ENCODE results near the gene DOCK7. TPM values are rescaled to one million over a fixed set of nuclear protein-coding genes. Genes with fewer than 3 reads are reported as not detected.

DOCK7 gene
- total RNA-seq: 40.6 and 43.5 TPM in 2 replicates

GRCh38 chr1:62687903-62688686, at the start of gene DOCK7:
TSS of gene DOCK7 (minus strand) at chr1:62688386. CDS start at chr1:62688264, 122 bp downstream.
- no peaks in the 10 kb centered on the region for H3K36me3 ChIP-seq (ENCODE audit: control insufficient read depth, insufficient read depth, low read length)
- H3K27me3 ChIP-seq (ENCODE audit: control insufficient read depth, insufficient read depth, low read length): no peaks in the 10 kb centered on the region
- no peak for DNase-seq (ENCODE audit: low read depth)
- TF ChIP-seq CTCF (IDR thresholded peaks at IDR 0.05; ENCODE audit: insufficient read depth, low read length, poor library complexity, severe bottlenecking): no peak
- H3K4me3 ChIP-seq (ENCODE audit: low read depth, low read length): peak within 1 kb of the TSS; percentile 64

GRCh38 chr1:62735491-62736171, 47.4 kb upstream of the DOCK7 start:
- H3K27me3 ChIP-seq (ENCODE audit: control insufficient read depth, insufficient read depth, low read length): no peaks in the 10 kb centered on the region
- no peak for TF ChIP-seq CTCF (IDR thresholded peaks at IDR 0.05; ENCODE audit: insufficient read depth, low read length, poor library complexity, severe bottlenecking)
- DNase-seq (ENCODE audit: low read depth): peak; percentile 21
- H3K4me3 ChIP-seq (ENCODE audit: low read depth, low read length): no peak overlapping the region
- no peaks in the 10 kb centered on the region for H3K36me3 ChIP-seq (ENCODE audit: control insufficient read depth, insufficient read depth, low read length)

- no peak for DNase-seq (ENCODE audit: low read depth)
- no peak for TF ChIP-seq CTCF (IDR thresholded peaks at IDR 0.05; ENCODE audit: insufficient read depth, low read length, poor library complexity, severe bottlenecking)
These were observed 44.1 kb upstream of the DOCK7 start for GRCh38 chr1:62732331-62732730.

GRCh38 chr1:62728963-62729362, 40.8 kb upstream of the DOCK7 start:
- Histone ChIP-seq H3K27me3 (ENCODE audit: control insufficient read depth, insufficient read depth, low read length) (no peaks in the 10 kb centered on the region), H3K36me3 (ENCODE audit: control insufficient read depth, insufficient read depth, low read length) (no peaks in the 10 kb centered on the region), H3K4me3 (ENCODE audit: low read depth, low read length) (no peak overlapping the region)
- DNase-seq (ENCODE audit: low read depth): no peak
- TF ChIP-seq CTCF (IDR thresholded peaks at IDR 0.05; ENCODE audit: insufficient read depth, low read length, poor library complexity, severe bottlenecking): no peak

More at GRCh38 chr1:62732331-62732730, 44.1 kb upstream of the DOCK7 start:
- H3K27me3 ChIP-seq (ENCODE audit: control insufficient read depth, insufficient read depth, low read length): no peaks in the 10 kb centered on the region
- H3K4me3 ChIP-seq (ENCODE audit: low read depth, low read length): no peak overlapping the region
- no peaks in the 10 kb centered on the region for H3K36me3 ChIP-seq (ENCODE audit: control insufficient read depth, insufficient read depth, low read length)

- no peaks in the 10 kb centered on the region for H3K27me3 ChIP-seq (ENCODE audit: control insufficient read depth, insufficient read depth, low read length)
- no peak overlapping the region for H3K4me3 ChIP-seq (ENCODE audit: low read depth, low read length)
- no peak for TF ChIP-seq CTCF (IDR thresholded peaks at IDR 0.05; ENCODE audit: insufficient read depth, low read length, poor library complexity, severe bottlenecking)
- no peak for DNase-seq (ENCODE audit: low read depth)
- H3K36me3 ChIP-seq (ENCODE audit: control insufficient read depth, insufficient read depth, low read length): no peaks in the 10 kb centered on the region
These were observed 39.6 kb upstream of the DOCK7 start for GRCh38 chr1:62727656-62728407.

Data from kidney epithelial cell (primary cell).